ACC112 (cell line): ENCODE data around the gene RFPL3.
"Not testable (repeated sequence)": the region's sequence is repeated elsewhere in the genome, so short reads cannot be mapped to it uniquely, and the experiment has no call there.

Experiments
- H2AFZ ChIP-seq: fragments of 200-600 bp; sonication (generic); one replicate; pipeline ENCODE4 v1.6.0; 2017; ENCODE audit warnings: antibody characterized with exemption, low read length; ENCODE audit not compliant: unreplicated experiment
- H3K27ac ChIP-seq: fragments of 200-600 bp; sonication (generic); 2 replicates; pipeline ENCODE4 v1.5.1; 2014; ENCODE audit warnings: low read depth, mild to moderate bottlenecking, antibody characterized with exemption, low read length, moderate library complexity
- H3K27me3 ChIP-seq: fragments of 200-600 bp; sonication (generic); 2 replicates; pipeline ENCODE4 v1.6.1; 2014; ENCODE audit warnings: mild to moderate bottlenecking, antibody characterized with exemption, low read length, moderate library complexity, mixed read lengths; ENCODE audit not compliant: insufficient read depth
- H3K36me3 ChIP-seq: fragments of 200-600 bp; sonication (generic); 2 replicates; pipeline ENCODE4 v1.6.1; 2016; ENCODE audit warnings: mild to moderate bottlenecking, antibody characterized with exemption, low read length, moderate library complexity, mixed read lengths; ENCODE audit not compliant: insufficient read depth
- H3K4me1 ChIP-seq: fragments of 200-600 bp; sonication (generic); one replicate; pipeline ENCODE4 v1.6.1; 2016; ENCODE audit warnings: low read length, mixed read lengths; ENCODE audit not compliant: insufficient read depth, unreplicated experiment, control insufficient read depth
- H3K4me3 ChIP-seq: fragments of 200-600 bp; sonication (generic); 2 replicates; pipeline ENCODE4 v1.5.1; 2014; ENCODE audit warnings: mild to moderate bottlenecking, low read depth, low read length
- H3K79me2 ChIP-seq: fragments of 200-600 bp; sonication (generic); one replicate; pipeline ENCODE4 v1.6.0; 2016; ENCODE audit warnings: low read length; ENCODE audit not compliant: control insufficient read depth, unreplicated experiment, insufficient read depth

Gene RFPL3

GRCh38 chr22:32331236-32331917, 26.3 kb upstream of the RFPL3 start:
- H3K27me3 ChIP-seq = no peaks in the 10 kb centered on the region
- H3K4me1 ChIP-seq = no peaks in the 10 kb centered on the region
- no peak overlapping the region for H3K4me3 ChIP-seq

GRCh38 chr22:32331918-32332725, 25.5 kb upstream of the RFPL3 start:
- H3K27ac ChIP-seq = no peak overlapping the region
- H3K27me3 ChIP-seq = no peaks in the 10 kb centered on the region
- no peaks in the 10 kb centered on the region for H3K36me3 ChIP-seq
- no peak overlapping the region for H2AFZ ChIP-seq
- no peaks in the 10 kb centered on the region for H3K4me1 ChIP-seq
- no peak overlapping the region for H3K4me3 ChIP-seq
- no peaks in the 10 kb centered on the region for H3K79me2 ChIP-seq

More at GRCh38 chr22:32331236-32331917, 26.3 kb upstream of the RFPL3 start:
- Histone ChIP-seq H3K36me3 (no peaks in the 10 kb centered on the region), H2AFZ (no peak overlapping the region), H3K79me2 (no peaks in the 10 kb centered on the region), H3K27ac (no peak overlapping the region)

GRCh38 chr22:32333141-32333768, 24.4 kb upstream of the RFPL3 start:
- Histone ChIP-seq H2AFZ (no peak overlapping the region), H3K36me3 (no peaks in the 10 kb centered on the region), H3K27me3 (no peaks in the 10 kb centered on the region), H3K4me1 (no peaks in the 10 kb centered on the region), H3K27ac (no peak overlapping the region), H3K4me3 (no peak overlapping the region), H3K79me2 (no peaks in the 10 kb centered on the region)

- H3K79me2 ChIP-seq = no peaks in the 10 kb centered on the region
- no peak overlapping the region for H2AFZ ChIP-seq
- no peak overlapping the region for H3K4me3 ChIP-seq
- no peaks in the 10 kb centered on the region for H3K36me3 ChIP-seq
- H3K27ac ChIP-seq = no peak overlapping the region
- no peaks in the 10 kb centered on the region for H3K4me1 ChIP-seq
- no peaks in the 10 kb centered on the region for H3K27me3 ChIP-seq
Observed at GRCh38 chr22:32333769-32334659, 23.7 kb upstream of the RFPL3 start.

GRCh38 chr22:32334660-32335365, 22.9 kb upstream of the RFPL3 start:
- Histone ChIP-seq H3K27ac (no peak overlapping the region), H3K4me1 (no peaks in the 10 kb centered on the region), H3K4me3 (no peak overlapping the region), H2AFZ (no peak overlapping the region), H3K27me3 (0 out of 2 replicates have a peak, but pooled peaks cover 2% of the 10 kb centered on the region), H3K36me3 (no peaks in the 10 kb centered on the region), H3K79me2 (no peaks in the 10 kb centered on the region)

- H2AFZ ChIP-seq = no peak overlapping the region
- H3K27me3 ChIP-seq = peaks cover 9% of the 10 kb centered on the region; the same call in 1 of the 2 replicates
- no peaks in the 10 kb centered on the region for H3K36me3 ChIP-seq
- H3K79me2 ChIP-seq = no peaks in the 10 kb centered on the region
- no peak overlapping the region for H3K27ac ChIP-seq
- H3K4me3 ChIP-seq = no peak overlapping the region
- no peaks in the 10 kb centered on the region for H3K4me1 ChIP-seq
Observed at GRCh38 chr22:32335471-32335870, 22.2 kb upstream of the RFPL3 start.

- Histone ChIP-seq H3K4me1 (no peaks in the 10 kb centered on the region), H3K27ac (no peak overlapping the region), H3K4me3 (no peak overlapping the region), H2AFZ (no peak overlapping the region), H3K79me2 (no peaks in the 10 kb centered on the region), H3K27me3 (peaks cover 13% of the 10 kb centered on the region; the same call in 1 of the 2 replicates), H3K36me3 (no peaks in the 10 kb centered on the region)
Observed at GRCh38 chr22:32336121-32336603, 21.5 kb upstream of the RFPL3 start.

GRCh38 chr22:32336771-32337424, 20.8 kb upstream of the RFPL3 start:
- no peak overlapping the region for H3K4me3 ChIP-seq
- H3K36me3 ChIP-seq = no peaks in the 10 kb centered on the region
- H3K79me2 ChIP-seq = no peaks in the 10 kb centered on the region
- no peaks in the 10 kb centered on the region for H3K4me1 ChIP-seq
- no peak overlapping the region for H3K27ac ChIP-seq
- H3K27me3 ChIP-seq = peaks cover 13% of the 10 kb centered on the region
- no peak overlapping the region for H2AFZ ChIP-seq

GRCh38 chr22:32337425-32337824, 20.2 kb upstream of the RFPL3 start:
- not testable (repeated sequence) for H3K4me1 ChIP-seq, H3K79me2 ChIP-seq, H2AFZ ChIP-seq, H3K36me3 ChIP-seq, H3K4me3 ChIP-seq, H3K27ac ChIP-seq
- H3K27me3 ChIP-seq = peaks cover 13% of the 10 kb centered on the region
